Umbilical cord (tissue), 2 donors: ENCODE data around the gene HLA-DOA. TPM values are rescaled to one million over a fixed set of nuclear protein-coding genes. Genes with fewer than 3 reads are reported as not detected.

Source experiments
- DNase-seq: peaks from one replicate; pipeline ENCODE4 v3.0.0-alpha.2; 2015; ENCODE audit warnings: low spot score
- total RNA-seq: library from RNA; depleted of rRNA; stranded (reverse); fragments of >200 nt; gene quantifications from one replicate; pipeline ENCODE4 v1.2.3, GENCODE V29; 2014; ENCODE audit warnings: low replicate concordance; ENCODE audit not compliant: insufficient read depth

Gene HLA-DOA
- total RNA-seq, 1 donor from 2014 or later: 0.72 TPM

DNA sequence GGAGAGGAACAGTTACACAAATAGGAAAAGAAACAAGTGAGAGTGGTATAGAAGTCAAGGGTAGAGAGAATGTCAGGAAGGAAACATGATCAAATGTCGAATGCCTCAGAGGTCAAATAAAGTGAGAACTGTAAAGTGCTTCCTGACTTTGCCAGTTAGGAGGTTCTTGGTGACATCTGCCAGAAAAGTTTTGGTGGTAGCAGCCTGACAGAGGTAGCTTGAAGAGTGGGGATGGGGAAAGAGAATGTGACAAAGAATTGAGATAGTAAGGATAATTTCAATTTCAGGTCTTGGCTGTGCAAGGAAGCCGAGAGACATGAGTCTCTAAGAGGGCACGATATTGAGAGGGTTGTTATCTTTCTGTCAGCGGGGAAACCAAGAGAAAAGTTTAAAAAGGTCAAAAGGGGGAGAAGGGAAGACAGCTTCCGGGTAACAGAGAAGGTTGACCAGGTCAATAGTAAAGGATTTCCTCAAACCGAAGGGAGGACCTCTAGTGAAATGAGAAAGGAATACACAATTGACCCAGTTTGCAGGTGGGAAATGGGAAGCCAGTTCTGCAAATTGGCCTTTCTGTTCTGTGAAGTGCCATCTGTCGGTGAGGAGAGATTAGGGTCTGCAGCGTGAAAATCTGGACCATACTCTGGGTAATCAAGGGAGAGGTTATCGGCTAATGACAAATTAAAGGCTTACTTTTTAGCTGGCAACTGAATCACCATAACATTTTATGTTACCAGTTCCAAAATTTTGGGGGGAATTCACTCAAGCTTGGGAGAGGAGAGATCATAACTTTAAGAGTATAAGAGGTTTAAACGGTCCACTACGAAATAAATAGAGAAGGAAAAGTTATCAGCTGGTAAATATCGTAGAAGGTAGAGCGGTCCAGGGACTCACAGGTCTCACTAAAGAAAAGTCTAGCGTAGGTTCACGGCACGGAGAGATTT lies 42.0 kb downstream of the HLA-DOA start:
- peak; percentile 61 for DNase-seq

DNA sequence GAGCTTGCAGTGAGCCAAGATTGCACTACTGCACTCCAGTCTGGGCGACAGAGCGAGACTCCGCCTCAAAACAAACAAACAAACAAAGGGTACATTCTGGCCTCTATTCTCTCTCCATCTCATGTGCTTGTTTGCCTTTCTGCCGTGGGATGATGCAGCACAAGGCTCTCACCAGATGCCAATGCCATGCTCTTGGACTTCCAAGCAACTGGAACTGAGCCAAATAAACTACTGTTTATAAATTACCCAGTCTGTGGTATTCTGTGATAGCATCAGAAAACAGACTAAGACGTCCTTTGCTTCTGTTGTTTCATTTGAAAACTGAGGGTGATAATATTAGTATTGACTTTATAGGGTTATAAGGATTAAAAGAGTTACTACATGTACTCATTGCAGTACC lies 44.6 kb downstream of the HLA-DOA start:
- no peak for DNase-seq

DNA sequence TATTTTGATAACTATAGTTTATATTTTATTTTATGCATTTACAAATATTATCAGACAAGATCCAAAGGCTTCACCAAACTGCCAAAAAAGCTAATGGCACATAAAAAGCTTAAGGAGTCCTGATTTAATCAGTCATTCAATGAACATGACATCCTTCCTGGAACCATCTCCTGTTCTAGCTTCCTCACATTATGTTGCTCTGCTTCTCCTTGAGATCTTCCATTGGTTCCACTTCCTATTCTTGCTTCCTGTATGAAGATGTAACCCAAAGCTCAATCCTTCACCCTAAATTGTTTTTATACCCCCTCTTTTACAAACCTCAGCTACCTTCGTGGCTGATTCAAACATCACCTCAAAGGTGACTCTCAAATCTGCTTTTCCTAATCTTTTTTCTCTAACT lies 45.5 kb downstream of the HLA-DOA start:
- no peak for DNase-seq

DNA sequence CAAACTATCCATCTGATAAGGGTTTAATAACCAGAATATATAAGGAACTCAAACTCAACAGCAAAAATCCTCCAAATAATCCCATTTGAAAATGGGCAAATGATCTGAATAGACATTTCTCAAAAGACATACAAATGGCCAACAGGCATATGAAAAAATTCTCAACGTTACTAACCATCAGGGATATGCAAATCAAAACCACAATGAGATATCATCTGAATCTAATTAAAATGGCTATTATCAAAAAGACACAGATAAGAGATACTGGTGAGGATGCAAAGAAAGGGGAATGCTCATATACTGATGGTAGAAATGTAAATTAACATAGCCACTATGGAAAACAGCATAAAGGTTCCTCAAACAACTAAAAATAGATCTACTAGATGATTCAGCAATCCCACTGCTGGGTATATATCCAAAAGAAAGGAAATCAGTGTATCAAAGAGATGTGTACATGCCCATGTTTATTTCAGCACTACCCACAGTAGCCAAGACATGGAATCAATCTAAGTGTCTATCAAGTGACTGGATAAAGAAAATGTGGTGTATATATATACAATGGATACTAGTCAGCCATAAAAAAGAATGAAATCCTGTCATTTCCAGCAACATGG lies 47.1 kb downstream of the HLA-DOA start:
- DNase-seq: no peak

DNA sequence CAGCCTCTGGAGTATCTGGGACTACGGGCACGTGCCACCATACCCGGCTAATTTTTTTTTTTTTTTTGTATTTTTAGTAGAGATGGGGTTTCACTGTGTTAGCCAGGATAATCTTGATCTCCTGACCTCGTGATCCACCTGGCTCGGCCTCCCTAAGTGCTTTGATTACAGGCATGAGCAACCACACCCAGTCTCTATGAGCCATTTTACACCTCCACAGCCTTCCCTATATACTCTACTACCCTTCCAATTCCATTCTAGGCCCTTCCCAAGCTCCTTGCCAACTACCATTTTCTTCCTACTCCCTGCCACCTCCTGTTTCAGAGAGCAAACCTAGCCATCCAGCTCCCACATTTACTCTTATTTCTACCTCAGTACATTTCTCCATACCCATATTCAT lies 48.8 kb downstream of the HLA-DOA start:
- no peak for DNase-seq

DNA sequence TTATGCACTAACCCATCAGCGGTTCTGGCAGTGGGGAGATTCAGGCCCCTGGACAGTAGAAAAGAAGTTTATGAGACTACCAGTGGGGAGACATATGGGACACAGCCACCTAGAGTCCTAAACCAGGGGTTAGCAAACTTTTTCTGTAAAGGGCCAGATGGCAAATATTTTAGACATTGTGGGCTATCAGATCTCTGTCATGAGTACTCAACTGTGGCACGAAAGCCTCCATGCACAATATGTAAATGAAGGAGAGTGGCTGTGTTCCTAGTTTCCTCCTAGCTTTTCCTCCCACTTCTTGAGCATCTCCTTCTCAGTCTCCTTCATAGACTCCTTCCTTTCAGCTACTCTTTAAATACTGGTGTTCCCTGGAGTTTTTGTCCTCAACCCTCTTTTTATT lies 53.2 kb downstream of the HLA-DOA start:
- no peak for DNase-seq

DNA sequence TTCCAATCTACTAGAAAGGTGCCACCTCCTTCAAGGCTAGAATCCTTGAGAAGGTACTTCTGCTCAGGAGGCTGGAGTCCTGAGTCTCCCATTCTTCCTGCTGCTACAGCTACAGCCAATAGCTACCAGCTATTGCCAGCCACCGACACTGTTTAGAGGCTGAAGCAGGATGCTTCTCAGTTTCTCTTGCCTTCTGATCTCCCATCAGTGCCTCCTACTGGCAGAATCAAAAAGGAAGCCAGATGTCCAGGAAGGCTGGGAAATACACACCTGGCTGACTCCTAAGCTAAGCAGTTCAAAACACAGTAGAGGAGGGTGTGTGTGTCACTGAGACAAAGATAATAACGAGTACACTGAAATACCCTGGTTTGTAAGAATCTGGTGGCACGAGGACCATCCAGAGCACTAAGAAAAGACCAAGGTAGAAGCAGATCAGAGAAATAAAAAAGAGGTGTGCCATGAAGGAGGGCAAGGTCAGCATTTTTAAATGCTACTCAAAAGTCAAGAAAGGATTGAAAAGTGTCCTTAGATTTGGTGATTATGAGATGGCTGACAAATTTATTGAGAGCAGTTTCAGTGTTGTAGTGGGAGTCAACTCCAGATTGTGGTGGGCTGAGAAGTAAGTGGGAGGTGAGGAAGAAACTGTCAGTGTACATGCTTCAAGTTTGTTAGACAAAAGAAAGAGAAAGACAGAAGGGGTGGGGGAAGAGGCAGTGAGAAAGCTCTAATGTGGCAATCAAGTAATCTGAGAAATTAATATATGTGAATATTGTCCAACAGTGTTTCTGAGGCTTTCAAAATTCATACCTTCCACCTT lies 54.2 kb downstream of the HLA-DOA start:
- DNase-seq: no peak

DNA sequence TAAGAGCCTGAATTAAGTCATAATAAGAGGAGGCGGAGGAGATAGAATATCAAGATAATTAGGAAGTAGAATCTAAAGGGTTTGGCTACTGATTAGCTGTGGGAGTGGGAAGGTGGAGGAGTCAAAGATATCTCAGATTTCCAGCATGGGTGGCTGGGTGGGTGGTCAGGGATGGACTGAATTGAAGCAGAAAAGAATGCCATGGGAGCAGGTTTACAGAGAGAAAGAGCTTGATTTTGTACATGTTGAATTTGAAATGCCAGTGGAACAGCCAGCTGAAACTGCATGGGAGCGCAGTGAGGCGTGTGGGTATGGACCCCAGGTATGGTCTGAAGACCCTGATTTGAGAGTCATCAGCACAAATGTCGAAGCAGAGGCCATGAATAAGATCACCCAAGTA lies 55.1 kb downstream of the HLA-DOA start:
- no peak for DNase-seq

Other genes starting within 250 kb of the HLA-DOA start
- 0.96 TPM for gene HLA-DQB2, start 246.1 kb downstream of the HLA-DOA start, total RNA-seq
- not detected for gene HLA-DOB, start 192.6 kb downstream of the HLA-DOA start, total RNA-seq
- gene TAP2, start 170.9 kb downstream of the HLA-DOA start, total RNA-seq: 13.5 TPM
- gene PSMB8, start 165.5 kb downstream of the HLA-DOA start, total RNA-seq: 15.4 TPM
- 25.0 TPM for gene TAP1, start 155.9 kb downstream of the HLA-DOA start, total RNA-seq
- 0.72 TPM for gene PSMB9, start 155.4 kb downstream of the HLA-DOA start, total RNA-seq
- 10.1 TPM for gene HLA-DMB, start 68.6 kb downstream of the HLA-DOA start, total RNA-seq
- 5.8 TPM for gene HLA-DMA, start 56.5 kb downstream of the HLA-DOA start, total RNA-seq
- 73.7 TPM for gene BRD2, start 41.0 kb downstream of the HLA-DOA start, total RNA-seq
- gene HLA-DPA1, start 64.1 kb upstream of the HLA-DOA start, total RNA-seq: 24.8 TPM
- 1.7 TPM for gene HLA-DPB1, start 66.4 kb upstream of the HLA-DOA start, total RNA-seq
- gene COL11A2, start 182.9 kb upstream of the HLA-DOA start, total RNA-seq: 0.72 TPM
- 19.0 TPM for gene RXRB, start 191.1 kb upstream of the HLA-DOA start, total RNA-seq
- gene SLC39A7, start 191.3 kb upstream of the HLA-DOA start, total RNA-seq: 78.0 TPM
- 9.6 TPM for gene HSD17B8, start 195.1 kb upstream of the HLA-DOA start, total RNA-seq
- gene RING1, start 198.9 kb upstream of the HLA-DOA start, total RNA-seq: 13.7 TPM